Smooth muscle cell (in vitro differentiated cells): ENCODE results near the gene LIN7C. TPM values are rescaled to one million over a fixed set of nuclear protein-coding genes. Genes with fewer than 3 reads are reported as not detected.

ENCODE experiments used
- DNase-seq: peaks from one replicate; lab custom pipeline; 2025; ENCODE audit not compliant: unreplicated experiment; lab: John Stamatoyannopoulos, UW
- H2AFZ ChIP-seq: fragments of 200-600 bp; sonication (generic); 2 replicates; pipeline ENCODE4 v1.6.0; 2016; ENCODE audit warnings: antibody characterized with exemption, low read depth, mild to moderate bottlenecking
- H3F3A ChIP-seq: fragments of 200-600 bp; sonication (generic); 2 replicates; pipeline ENCODE4 v1.6.0; 2017; ENCODE audit warnings: antibody characterized with exemption, low read depth
- H3K27ac ChIP-seq: fragments of 200-600 bp; sonication (generic); 2 replicates; pipeline ENCODE4 v1.5.1; 2016; ENCODE audit warnings: low read depth, mild to moderate bottlenecking
- H3K27me3 ChIP-seq: fragments of 200-600 bp; sonication (generic); 2 replicates; pipeline ENCODE4 v1.6.1; 2016; ENCODE audit warnings: low read depth, mild to moderate bottlenecking
- H3K36me3 ChIP-seq: fragments of 200-600 bp; sonication (generic); 2 replicates; pipeline ENCODE4 v1.5.1; 2016; ENCODE audit warnings: low read depth
- H3K4me1 ChIP-seq: fragments of 200-600 bp; sonication (generic); 2 replicates; pipeline ENCODE4 v1.5.1; 2016; ENCODE audit warnings: low read depth
- H3K4me2 ChIP-seq: fragments of 200-600 bp; sonication (generic); 2 replicates; pipeline ENCODE4 v1.6.0; 2016; ENCODE audit warnings: mild to moderate bottlenecking
- H3K4me3 ChIP-seq: fragments of 200-600 bp; sonication (generic); 2 replicates; pipeline ENCODE4 v1.5.1; 2016; ENCODE audit warnings: mild to moderate bottlenecking
- H3K79me2 ChIP-seq: fragments of 200-600 bp; sonication (generic); 2 replicates; pipeline ENCODE4 v1.6.0; 2016; ENCODE audit warnings: low read depth, mild to moderate bottlenecking
- H3K9ac ChIP-seq: fragments of 200-600 bp; sonication (generic); 2 replicates; pipeline ENCODE4 v1.6.0; 2016; ENCODE audit warnings: low read depth
- H3K9me3 ChIP-seq: fragments of 200-600 bp; sonication (generic); replicated peaks from 2 replicates; pipeline ENCODE4 v1.5.1; 2016; ENCODE audit warnings: low read depth
- H4K20me1 ChIP-seq: fragments of 200-600 bp; sonication (generic); 2 replicates; pipeline ENCODE4 v1.6.0; 2016; ENCODE audit warnings: low read depth
- CTCF ChIP-seq: fragments of 200-600 bp; sonication (generic); IDR thresholded peaks from 2 replicates; pipeline ENCODE4 v1.5.1; 2017; ENCODE audit warnings: borderline replicate concordance, mild to moderate bottlenecking, antibody characterized with exemption; ENCODE audit not compliant: insufficient read depth, poor library complexity, severe bottlenecking
- WGBS: methylation state at CpG from one replicate; pipeline ENCODE4 v1.1.7; 2016; ENCODE audit warnings: low lambda C conversion rate; 5-methylcytosine and 5-hydroxymethylcytosine counted together
- polyA plus RNA-seq: library from polyadenylated mRNA; unstranded; fragments of >200 nt; fragmentation: Nextera tagmentation; extraction: Ambion mirVana; gene quantifications from 2 replicates; pipeline ENCODE4 v1.2.1, GENCODE V29; 2016
- total RNA-seq: library from RNA; depleted of rRNA; stranded (reverse); fragments of >200 nt; gene quantifications from 2 replicates; pipeline ENCODE4 v1.2.3, GENCODE V29; 2014

Gene LIN7C
- total and polyA plus RNA-seq, 2 experiments from 2014 or later = 11.3 to 30.8 TPM

GRCh38 chr11:27470826-27471588 is 35.6 kb downstream of the LIN7C start:
- Histone ChIP-seq H3K27ac (no peak overlapping the region), H2AFZ (peak overlapping the region; percentile 26), H3K79me2 (peaks cover 60% of the 10 kb centered on the region), H3K9me3 (no peaks in the 10 kb centered on the region), H3K4me2 (peak overlapping the region; percentile 96), H3K27me3 (no peaks in the 10 kb centered on the region), H3K9ac (peak overlapping the region; percentile 19), H3K4me1 (peaks cover 30% of the 10 kb centered on the region), H3K4me3 (peak overlapping the region; percentile 72), H3F3A (peaks cover 11% of the 10 kb centered on the region), H4K20me1 (peaks cover 55% of the 10 kb centered on the region), H3K36me3 (no peaks in the 10 kb centered on the region)
- DNase-seq = no peak
- 7% methylated on average over 21 of the region's 21 CpGs for WGBS
- TF ChIP-seq CTCF = no peak

- Histone ChIP-seq H3F3A (peaks cover 17% of the 10 kb centered on the region), H2AFZ (no peak overlapping the region), H3K27me3 (no peaks in the 10 kb centered on the region), H3K9me3 (no peaks in the 10 kb centered on the region), H3K27ac (no peak overlapping the region), H3K79me2 (peaks cover 68% of the 10 kb centered on the region), H3K9ac (peak overlapping the region; percentile 19), H3K4me1 (peaks cover 38% of the 10 kb centered on the region), H3K4me3 (peak overlapping the region; percentile 72), H3K4me2 (peak overlapping the region; percentile 96), H4K20me1 (peaks cover 63% of the 10 kb centered on the region), H3K36me3 (no peaks in the 10 kb centered on the region)
- no peak for DNase-seq
- TF ChIP-seq CTCF = no peak
- 20% methylated on average over 3 of the region's 3 CpGs for WGBS
Observed at GRCh38 chr11:27470166-27470565, 36.4 kb downstream of the LIN7C start.

GRCh38 chr11:27468995-27469695 is 37.4 kb downstream of the LIN7C start:
- Histone ChIP-seq H3K9ac (peak overlapping the region; percentile 48), H2AFZ (no peak overlapping the region), H3K4me2 (peak overlapping the region; percentile 96), H3F3A (peaks cover 17% of the 10 kb centered on the region), H3K27me3 (no peaks in the 10 kb centered on the region), H4K20me1 (peaks cover 71% of the 10 kb centered on the region), H3K36me3 (no peaks in the 10 kb centered on the region), H3K27ac (peak overlapping the region; percentile 86), H3K9me3 (no peaks in the 10 kb centered on the region), H3K4me3 (peak overlapping the region; percentile 72), H3K4me1 (peaks cover 48% of the 10 kb centered on the region), H3K79me2 (peaks cover 72% of the 10 kb centered on the region)
- TF ChIP-seq CTCF = no peak
- DNase-seq = no peak
- WGBS = 79% methylated on average over 8 of the region's 8 CpGs
